ENCODE measurements around the gene VASN.

The VASN gene

GRCh38 chr16:4354512-4355409 is 16.9 kb upstream of the VASN start:
- DNase-seq, result no peak

GRCh38 chr16:4356820-4357219 is 14.8 kb upstream of the VASN start:
- DNase-seq, result no peak

GRCh38 chr16:4358236-4358635 is 13.4 kb upstream of the VASN start:
- DNase-seq, result no peak

GRCh38 chr16:4358831-4359561 is 12.7 kb upstream of the VASN start:
- DNase-seq, result peak in 7 of 14 donors; percentile 13 to 61 (median 19)

DNA sequence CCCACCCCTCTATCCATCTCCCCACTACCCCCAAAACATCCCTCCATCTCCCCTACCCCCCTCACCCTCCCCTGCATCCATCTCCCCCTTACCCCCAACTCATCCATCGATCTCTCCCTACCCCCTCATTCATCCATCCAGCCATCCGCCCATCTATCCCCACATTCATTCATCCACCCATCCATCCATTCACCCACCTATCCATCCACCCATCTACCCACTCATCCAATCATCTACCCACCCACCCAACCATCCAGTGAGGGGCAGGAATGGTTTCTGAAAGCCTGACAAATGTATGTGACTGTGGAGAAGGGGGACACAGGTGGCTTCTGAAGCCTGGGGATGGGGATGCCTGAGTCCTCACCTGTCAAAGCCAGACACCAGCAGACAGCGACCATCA is 11.7 kb upstream of the VASN start:
- DNase-seq, result no peak

GRCh38 chr16:4360538-4361021 is 11.1 kb upstream of the VASN start:
- no peak for DNase-seq

GRCh38 chr16:4361033-4361943 is 10.4 kb upstream of the VASN start:
- DNase-seq, result no peak

DNA sequence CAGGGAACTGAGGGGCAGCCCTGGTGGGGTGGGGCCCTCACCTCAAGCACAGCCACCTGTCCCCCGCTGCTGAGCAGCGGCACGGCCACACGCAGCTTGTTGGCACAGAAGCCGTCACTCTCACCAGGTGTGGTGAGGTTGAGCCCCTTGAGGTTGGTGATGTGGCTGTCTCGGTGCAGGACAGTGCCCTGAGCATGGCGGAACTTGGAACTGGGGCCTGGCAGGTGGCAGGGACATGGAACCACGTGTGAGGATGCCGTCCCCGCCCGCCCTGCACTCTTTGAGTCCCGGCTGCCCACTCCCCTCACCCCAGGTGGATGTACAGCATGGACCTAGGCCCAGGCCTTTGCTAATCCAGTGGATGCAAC is 9.7 kb upstream of the VASN start:
- no peak for DNase-seq

DNA sequence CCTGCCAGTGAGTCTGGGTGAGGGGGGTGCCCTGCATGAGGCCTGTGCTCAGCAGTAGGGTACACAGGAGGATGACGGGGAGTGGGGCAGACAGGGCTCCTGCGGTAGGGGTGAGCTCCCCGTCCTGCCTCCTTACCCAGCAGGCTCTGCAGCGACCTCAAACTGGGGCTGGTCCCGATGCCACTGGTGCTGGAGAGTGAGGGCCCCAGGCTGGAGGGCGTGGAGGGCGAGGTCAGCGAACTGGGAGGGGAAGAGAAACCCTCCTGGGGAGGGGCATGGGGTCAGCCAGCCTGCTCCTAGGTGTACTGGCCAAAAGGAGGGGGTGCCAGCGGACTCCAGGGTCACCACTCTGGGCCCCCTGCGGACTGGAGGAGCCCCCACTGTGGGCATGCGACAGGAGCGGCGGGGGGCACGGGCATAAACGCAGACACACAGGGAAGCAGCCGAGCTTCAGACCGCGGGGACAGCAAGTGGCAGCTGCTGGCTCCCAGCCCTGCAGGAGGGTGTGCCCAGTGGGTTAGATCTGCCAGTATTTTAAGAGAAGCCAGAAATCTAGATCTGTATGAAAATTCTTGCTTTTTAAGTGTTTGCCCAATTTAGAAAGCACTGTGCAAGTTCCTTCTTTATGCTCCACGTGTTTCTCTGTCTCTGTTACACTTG is 9.0 kb upstream of the VASN start:
- no peak for DNase-seq

DNA sequence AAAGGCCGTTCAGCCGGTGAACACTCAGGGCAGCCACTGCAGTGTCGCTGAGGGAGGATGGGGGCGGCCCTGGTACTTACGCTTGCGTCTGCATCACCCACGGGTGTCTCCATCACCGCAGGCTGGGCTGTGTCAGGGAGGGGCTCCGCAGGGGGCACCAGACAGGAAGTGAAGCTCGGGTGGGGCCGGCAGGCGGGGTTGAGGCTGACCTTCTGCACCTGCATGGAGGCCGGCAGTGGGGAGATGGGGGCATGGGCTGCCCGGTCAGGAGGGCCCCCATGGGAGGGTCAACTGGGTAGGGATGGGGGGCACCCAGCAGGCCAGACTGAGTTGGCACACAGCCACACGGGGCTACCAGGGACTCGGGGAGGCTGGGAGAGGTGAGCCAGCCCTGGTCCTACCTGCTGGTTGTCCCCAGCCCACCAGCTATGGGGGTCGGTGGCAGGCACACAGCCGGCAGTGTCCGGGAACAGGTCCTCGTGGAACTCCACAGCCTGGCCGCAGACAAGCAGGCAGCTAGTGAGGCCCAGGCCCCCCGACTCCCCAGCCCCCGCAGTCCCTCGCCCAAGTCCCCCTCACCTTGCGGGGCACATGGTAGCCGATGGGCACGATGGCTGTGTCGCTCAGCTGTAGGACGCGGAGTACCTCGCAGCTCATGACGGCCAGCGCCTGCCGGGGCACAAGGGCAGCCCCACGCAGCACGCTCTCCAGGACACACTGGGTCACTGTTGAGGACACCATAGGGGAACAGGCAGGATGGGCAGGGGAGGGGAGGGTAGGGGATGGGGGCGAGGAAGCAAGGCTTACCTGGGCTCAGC is 7.2 kb upstream of the VASN start:
- DNase-seq, result no peak

DNA sequence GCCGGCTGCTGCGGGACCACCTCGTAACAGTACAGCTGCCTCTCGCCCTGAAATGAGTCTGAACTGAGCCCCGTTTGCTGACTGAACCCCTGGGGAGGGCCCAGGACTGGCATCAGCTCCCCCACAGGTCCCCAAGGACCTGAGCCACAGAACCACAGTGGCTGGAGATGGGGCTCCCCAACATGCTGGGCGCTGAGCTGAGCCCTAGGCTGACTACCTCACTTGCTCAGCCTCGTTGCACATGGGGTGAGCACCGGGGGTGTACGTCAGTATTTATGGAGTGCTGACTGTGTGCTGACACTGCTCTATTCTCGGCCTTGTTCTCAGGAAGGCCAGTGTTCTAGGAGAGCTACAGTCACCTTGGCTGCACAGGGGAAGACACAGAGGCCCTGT is 6.6 kb upstream of the VASN start:
- DNase-seq, result no peak

GRCh38 chr16:4365615-4366014 is 6.0 kb upstream of the VASN start:
- no peak for DNase-seq

- DNase-seq, result no peak
Observed at GRCh38 chr16:4366016-4366415, 5.6 kb upstream of the VASN start.

GRCh38 chr16:4367393-4367856 is 4.2 kb upstream of the VASN start:
- DNase-seq, result no peak

DNA sequence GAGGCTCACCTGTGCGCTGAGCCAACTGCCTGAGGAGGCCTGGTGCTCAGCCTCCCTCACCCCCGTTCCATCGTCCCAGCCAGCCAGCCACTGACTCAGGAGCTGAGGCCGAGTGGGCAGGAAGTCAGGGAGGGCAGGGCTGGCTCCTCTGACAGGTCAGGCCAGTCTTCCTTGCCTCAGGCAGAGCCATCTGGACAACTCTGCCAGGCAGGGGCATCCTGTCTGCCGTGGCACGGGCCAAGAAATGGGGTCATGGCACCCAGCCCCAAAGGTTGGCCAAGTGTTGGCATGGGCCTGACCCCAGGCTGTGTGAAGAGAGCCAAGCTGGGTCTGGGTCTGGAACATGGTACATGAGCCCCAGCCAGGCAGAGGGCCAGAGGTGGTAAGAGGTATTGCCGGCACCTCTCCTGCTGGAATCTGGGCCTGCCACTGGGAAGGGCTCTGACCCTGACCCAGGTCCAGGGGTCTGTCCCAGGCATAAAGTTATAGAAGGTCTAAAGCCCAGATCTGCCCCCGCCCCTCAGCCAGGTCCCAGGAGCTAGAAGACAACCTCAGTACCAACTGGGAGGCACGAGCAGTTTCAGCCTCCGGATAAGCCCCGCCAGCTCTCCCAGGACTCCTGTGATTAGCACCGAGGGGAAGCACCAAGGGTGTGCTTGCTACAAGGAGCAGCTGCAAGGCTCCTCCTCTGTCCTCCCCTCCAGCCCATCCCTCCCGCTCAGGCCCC is 2.5 kb upstream of the VASN start:
- DNase-seq, result peak in 2 of 14 donors; percentile 17 to 50

GRCh38 chr16:4370151-4370550 is 1.5 kb upstream of the VASN start:
- DNase-seq, result no peak

DNA sequence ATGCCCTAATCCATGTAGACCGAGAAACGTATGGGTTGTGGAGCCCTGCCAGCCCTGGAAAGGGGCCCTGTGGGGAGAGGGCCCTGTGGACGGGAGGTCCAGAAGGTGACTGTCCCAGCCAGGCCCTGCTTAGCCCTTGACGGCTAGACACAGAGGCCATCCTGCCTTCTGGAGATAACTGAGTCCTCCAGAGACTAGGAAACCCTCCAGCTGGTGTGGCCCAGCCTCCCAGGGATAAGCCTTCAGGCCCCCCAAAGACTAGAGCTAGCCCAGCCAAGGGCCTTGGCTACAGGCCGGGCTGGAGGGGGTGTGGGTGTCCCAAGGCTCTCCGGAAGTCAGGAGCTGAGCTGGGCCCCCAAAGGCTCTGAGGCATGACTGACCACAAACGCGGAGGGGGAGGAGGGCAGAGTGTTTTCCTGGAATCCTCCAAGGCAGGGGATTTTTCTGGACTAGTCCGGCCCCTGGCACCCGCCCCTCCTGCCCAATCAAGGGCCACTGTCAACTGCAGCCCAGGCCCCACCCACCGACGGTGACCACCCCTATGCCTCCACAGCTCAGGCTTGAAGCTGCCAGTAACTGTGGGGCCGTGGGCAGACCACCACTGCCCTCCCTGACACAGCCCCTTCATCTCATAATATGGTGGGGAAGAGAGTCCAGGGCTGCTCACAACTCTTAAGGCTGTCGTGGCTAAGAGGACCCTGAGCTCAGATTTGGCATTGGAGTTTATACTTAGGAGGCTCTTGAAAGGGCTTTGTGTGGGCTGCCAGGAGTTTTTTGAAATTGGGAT is 885 bp upstream of the VASN start:
- peak in 9 of 14 donors; percentile 10 to 87 (median 35) for DNase-seq

DNA sequence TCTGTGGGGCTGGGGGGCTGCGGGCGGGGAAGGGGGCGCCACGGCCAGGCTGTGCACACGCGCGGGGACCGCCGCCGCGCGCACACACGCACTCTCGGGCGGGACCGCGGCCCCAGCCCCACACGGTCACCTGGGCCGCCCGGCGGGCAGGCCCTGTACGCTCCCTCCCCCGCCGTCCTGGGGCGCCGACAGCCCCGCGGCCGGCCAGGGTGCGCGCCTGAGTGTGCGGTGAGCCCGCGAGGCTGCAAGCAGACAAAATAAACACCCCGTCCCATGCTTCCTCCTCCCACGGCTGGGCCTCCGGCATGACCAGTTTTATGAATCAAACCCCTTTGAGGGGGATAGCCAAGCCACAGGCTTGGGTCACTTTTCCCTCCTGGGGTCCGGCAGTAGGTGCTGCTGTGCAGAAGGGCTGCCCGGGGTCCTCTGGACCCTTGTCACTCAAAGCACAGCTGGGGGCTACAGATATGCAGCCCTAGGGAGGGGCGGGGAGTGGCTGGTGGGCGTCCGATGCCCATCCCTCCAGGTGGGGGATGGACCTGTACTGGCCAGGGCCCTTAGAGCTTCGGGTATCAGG is 441 bp downstream of the VASN start:
- peak in 1 of 14 donors; percentile 48 for DNase-seq
